Forelimb muscle (tissue), 1 donor: ENCODE measurements around the gene KIF3B. TPM values are rescaled to one million over a fixed set of nuclear protein-coding genes. Genes with fewer than 3 reads are reported as not detected.
"Not testable (repeated sequence)": the region's sequence is repeated elsewhere in the genome, so short reads cannot be mapped to it uniquely, and the experiment has no call there.

ENCODE experiments used
- DNase-seq: peaks from one replicate; pipeline ENCODE4 v3.0.0-alpha.2; 2013; ENCODE audit warnings: low read depth
- polyA plus RNA-seq: library from polyadenylated mRNA; unstranded; fragments of 120-200 nt; gene quantifications from one replicate; pipeline ENCODE4 v1.2.1, GENCODE V29; 2013; ENCODE audit not compliant: insufficient read length

The KIF3B gene
- polyA plus RNA-seq, 1 donor: 10.5 TPM

DNA sequence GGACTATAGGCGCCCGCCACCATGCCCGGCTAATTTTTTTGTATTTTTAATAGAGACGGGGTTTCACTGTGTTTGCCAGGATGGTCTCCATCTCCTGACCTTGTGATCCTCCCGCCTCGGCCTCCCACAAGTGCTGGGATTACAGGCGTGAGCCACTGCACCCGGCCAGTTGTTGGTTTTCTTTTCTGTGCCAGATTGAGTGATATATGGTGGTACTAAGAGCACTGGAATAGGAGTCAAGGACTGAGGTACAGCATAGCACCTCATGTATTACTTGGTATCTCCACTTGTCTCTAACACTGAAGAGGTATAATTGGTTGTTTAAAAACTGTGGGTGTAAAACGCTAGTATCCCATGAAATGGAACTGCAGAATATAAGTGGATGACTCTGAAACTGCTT lies 106.0 kb downstream of the KIF3B start:
- DNase-seq: not testable (repeated sequence)

Other genes with a start within 250 kb of the KIF3B start
- gene HCK, start 225.4 kb upstream of the KIF3B start, polyA plus RNA-seq: 3.5 TPM
- gene TM9SF4, start 167.9 kb upstream of the KIF3B start, polyA plus RNA-seq: 38.5 TPM
- gene PLAGL2, start 69.9 kb upstream of the KIF3B start, polyA plus RNA-seq: 9.8 TPM
- gene POFUT1, start 69.8 kb upstream of the KIF3B start, polyA plus RNA-seq: 25.7 TPM
- 32.5 TPM for gene ASXL1, start 80.7 kb downstream of the KIF3B start, polyA plus RNA-seq